H9 (cell line): ENCODE data around the gene PNMA8A. TPM values are rescaled to one million over a fixed set of nuclear protein-coding genes. Genes with fewer than 3 reads are reported as not detected.

ENCODE experiments used
- DNase-seq: peaks from one replicate; pipeline ENCODE4 v3.0.0-alpha.2; 2017
- H2AFZ ChIP-seq: one replicate; pipeline ENCODE4 v1.6.1; 2013; ENCODE audit warnings: mild to moderate bottlenecking, low read length, control low read depth, moderate library complexity
- H2AK5ac ChIP-seq: 2 replicates; pipeline ENCODE4 v1.6.1; 2013; ENCODE audit warnings: low read length, control low read depth, mixed read lengths; ENCODE audit not compliant: insufficient read length
- H2BK120ac ChIP-seq: one replicate; pipeline ENCODE4 v1.6.1; 2013; ENCODE audit warnings: low read depth, mild to moderate bottlenecking, low read length, control low read depth, inconsistent platforms; ENCODE audit not compliant: poor library complexity, severe bottlenecking
- H2BK12ac ChIP-seq: 2 replicates; pipeline ENCODE4 v1.6.1; 2013; ENCODE audit warnings: low read length, control low read depth, mixed read lengths, low read depth; ENCODE audit not compliant: insufficient read length
- H2BK15ac ChIP-seq: 2 replicates; pipeline ENCODE4 v1.6.1; 2013; ENCODE audit warnings: low read depth, low read length, control low read depth
- H2BK20ac ChIP-seq: one replicate; pipeline ENCODE4 v1.6.1; 2013; ENCODE audit warnings: low read depth, mild to moderate bottlenecking, low read length, control low read depth, inconsistent platforms; ENCODE audit not compliant: poor library complexity, severe bottlenecking
- H2BK5ac ChIP-seq: 2 replicates; pipeline ENCODE4 v1.6.1; 2013; ENCODE audit warnings: low read length, control low read depth, mixed read lengths; ENCODE audit not compliant: insufficient read length
- H3K14ac ChIP-seq: 2 replicates; pipeline ENCODE4 v1.6.1; 2013; ENCODE audit warnings: low read length, control low read depth; ENCODE audit not compliant: insufficient read depth
- H3K18ac ChIP-seq: 2 replicates; pipeline ENCODE4 v1.6.1; 2013; ENCODE audit warnings: low read depth, mild to moderate bottlenecking, mixed read lengths, low read length, control low read depth; ENCODE audit not compliant: insufficient read length
- H3K23ac ChIP-seq: 2 replicates; pipeline ENCODE4 v1.6.1; 2013; ENCODE audit warnings: low read length, control low read depth, mixed read lengths, low read depth; ENCODE audit not compliant: insufficient read length
- H3K23me2 ChIP-seq: 2 replicates; pipeline ENCODE4 v1.6.1; 2013; ENCODE audit warnings: low read depth, mild to moderate bottlenecking, mixed read lengths, low read length, control low read depth; ENCODE audit not compliant: insufficient read length, poor library complexity, severe bottlenecking
- H3K27ac ChIP-seq: 2 replicates; pipeline ENCODE4 v1.5.1; 2013; ENCODE audit warnings: low read length, control low read depth, mixed read lengths, low read depth; ENCODE audit not compliant: insufficient read length
- H3K27me3 ChIP-seq: 2 replicates; pipeline ENCODE4 v1.6.1; 2013; ENCODE audit warnings: low read length, control low read depth, inconsistent platforms; ENCODE audit not compliant: insufficient read depth
- H3K4ac ChIP-seq: 2 replicates; pipeline ENCODE4 v1.6.1; 2013; ENCODE audit warnings: low read depth, mild to moderate bottlenecking, control low read depth, inconsistent platforms, low read length, moderate library complexity
- H3K4me1 ChIP-seq: 2 replicates; pipeline ENCODE4 v1.6.1; 2013; ENCODE audit warnings: low read length, control low read depth, inconsistent platforms; ENCODE audit not compliant: insufficient read depth
- H3K4me2 ChIP-seq: 2 replicates; pipeline ENCODE4 v1.6.1; 2013; ENCODE audit warnings: low read length, control low read depth, mixed read lengths; ENCODE audit not compliant: insufficient read length, insufficient read depth
- H3K56ac ChIP-seq: 2 replicates; pipeline ENCODE4 v1.6.1; 2013; ENCODE audit warnings: low read depth, mild to moderate bottlenecking, mixed read lengths, low read length, control low read depth; ENCODE audit not compliant: insufficient read length
- H3K79me1 ChIP-seq: 2 replicates; pipeline ENCODE4 v1.6.1; 2013; ENCODE audit warnings: low read depth, mild to moderate bottlenecking, moderate library complexity, low read length, control low read depth, inconsistent platforms; ENCODE audit not compliant: insufficient read depth, poor library complexity, severe bottlenecking
- H3K79me2 ChIP-seq: 2 replicates; pipeline ENCODE4 v1.6.1; 2013; ENCODE audit warnings: low read length, control low read depth, inconsistent platforms; ENCODE audit not compliant: insufficient read depth
- H3K9ac ChIP-seq: 2 replicates; pipeline ENCODE4 v1.6.1; 2013; ENCODE audit warnings: low read length, control low read depth, mixed read lengths; ENCODE audit not compliant: insufficient read length; ENCODE audit errors: extremely low read depth
- H3K9me3 ChIP-seq: one replicate; pipeline ENCODE4 v1.6.1; 2013; ENCODE audit warnings: low read depth, low read length, inconsistent platforms; ENCODE audit not compliant: control insufficient read depth
- H3T11ph ChIP-seq: one replicate; pipeline ENCODE4 v1.6.1; 2013; ENCODE audit warnings: mild to moderate bottlenecking, low read length, control low read depth, inconsistent platforms
- H4K20me1 ChIP-seq: one replicate; pipeline ENCODE4 v1.6.1; 2013; ENCODE audit not compliant: control insufficient read depth, insufficient read length, insufficient read depth
- H4K5ac ChIP-seq: 2 replicates; pipeline ENCODE4 v1.6.1; 2013; ENCODE audit warnings: low read depth, mild to moderate bottlenecking, mixed read lengths, low read length, control low read depth; ENCODE audit not compliant: insufficient read length
- H4K8ac ChIP-seq: replicated peaks from 2 replicates; pipeline ENCODE4 v1.6.1; 2013; ENCODE audit warnings: low read length, control low read depth, mixed read lengths, low read depth; ENCODE audit not compliant: insufficient read length
- H4K91ac ChIP-seq: 2 replicates; pipeline ENCODE4 v1.6.1; 2013; ENCODE audit warnings: low read depth, mild to moderate bottlenecking, moderate library complexity, mixed read lengths, low read length, control low read depth; ENCODE audit not compliant: insufficient read length
- H3K27ac Mint-ChIP-seq, 3 experiments: 2 replicates in 2 of 3; 3 replicates in 1 of 3; pipeline ENCODE4 v1.8.0; 2020 to 2021; ENCODE audit warnings: mixed read lengths in 3 of 3, mild to moderate bottlenecking in 1 of 3, moderate library complexity in 1 of 3
- H3K27me3 Mint-ChIP-seq: 2 replicates; pipeline ENCODE4 v1.8.0; 2021; ENCODE audit warnings: low read depth, mild to moderate bottlenecking, moderate library complexity, mixed read lengths
- H3K36me3 Mint-ChIP-seq, 3 experiments: 2 replicates in 2 of 3; 3 replicates in 1 of 3; pipeline ENCODE4 v1.8.0; 2020 to 2021; ENCODE audit warnings: low read depth in 3 of 3, mixed read lengths in 3 of 3; ENCODE audit not compliant: insufficient read depth in 1 of 3
- H3K4me1 Mint-ChIP-seq, 2 experiments: 2 replicates each; pipeline ENCODE4 v1.8.0; 2020; ENCODE audit warnings: mixed read lengths in 2 of 2
- H3K4me3 Mint-ChIP-seq, 2 experiments: 2 replicates in 1 of 2; 3 replicates in 1 of 2; pipeline ENCODE4 v1.8.0; 2020 to 2021; ENCODE audit warnings: mild to moderate bottlenecking in 2 of 2, mixed read lengths in 2 of 2, moderate library complexity in 1 of 2
- H3K9me3 Mint-ChIP-seq, 2 experiments: 2 replicates in 1 of 2; 3 replicates in 1 of 2; pipeline ENCODE4 v1.8.0; 2020; ENCODE audit warnings: mild to moderate bottlenecking in 2 of 2, mixed read lengths in 2 of 2, moderate library complexity in 1 of 2
- WGBS: extraction: QIAGEN DNeasy Blood & Tissue Kit; methylation state at CpG from one replicate; pipeline ENCODE4 v1.1.7; 2013; ENCODE audit warnings: missing lambda C conversion rate, low lambda C conversion rate, mixed read lengths; ENCODE audit not compliant: insufficient read length; ENCODE audit errors: extremely low coverage; 5-methylcytosine and 5-hydroxymethylcytosine counted together
- total RNA-seq: library from RNA; stranded (reverse); gene quantifications from 2 replicates; pipeline ENCODE4 v1.2.1, GENCODE V29; 2021
- TF ChIP-seq, protein P1 (sequence below): fragments of 200-600 bp; sonication (generic); conservative IDR thresholded peaks from 3 replicates; pipeline ENCODE4 v1.8.0; 2021; ENCODE audit warnings: antibody characterized with exemption, mild to moderate bottlenecking

The PNMA8A gene
- total RNA-seq, 1 experiment from 2014 or later = 22.6 TPM

DNA sequence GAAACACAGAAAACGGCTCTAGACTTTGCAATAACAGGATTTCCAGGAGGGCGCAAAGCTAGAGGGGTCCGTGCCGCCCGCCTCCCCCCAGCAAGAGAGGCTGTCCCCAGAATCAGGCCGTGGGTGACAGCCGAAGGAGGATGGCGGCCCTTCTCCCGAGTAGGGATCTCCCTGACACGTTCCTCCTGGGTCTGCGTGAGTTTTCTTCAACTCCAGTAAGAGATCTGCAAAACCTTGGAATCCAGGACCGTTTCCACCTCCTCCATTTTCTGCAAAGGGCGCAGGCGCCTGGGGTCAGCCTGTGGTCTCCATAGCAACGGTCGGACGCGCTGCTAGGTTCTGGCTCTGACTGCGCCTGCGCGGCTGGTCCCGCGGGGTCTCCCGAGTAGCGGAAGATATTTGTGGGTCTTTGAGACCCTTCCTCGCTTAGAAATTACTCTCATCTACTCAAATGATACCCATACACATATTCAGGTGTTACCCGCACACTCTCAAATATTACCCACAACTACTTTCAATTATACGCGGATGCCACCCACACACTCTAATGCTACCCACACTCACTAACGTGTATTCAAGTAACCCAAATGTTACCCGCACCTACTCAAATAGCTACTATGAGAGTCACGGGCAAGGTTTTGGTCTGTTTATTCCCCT, 44.7 kb downstream of the PNMA8A start:
- Histone ChIP-seq H4K8ac (no peak overlapping the region), H2AFZ (no peak overlapping the region), H3T11ph (no peak overlapping the region), H4K20me1 (no peaks in the 10 kb centered on the region), H2BK12ac (no peak overlapping the region), H4K5ac (no peak overlapping the region), H3K27ac (no peak overlapping the region), H3K4me2 (peak overlapping the region; percentile 26), H3K79me2 (no peaks in the 10 kb centered on the region), H3K27me3 (no peaks in the 10 kb centered on the region; the same call in none of the 2 replicates), H2BK20ac (no peak overlapping the region), H3K79me1 (no peaks in the 10 kb centered on the region), H3K14ac (no peak overlapping the region), H2BK15ac (no peak overlapping the region), H2AK5ac (no peak overlapping the region), H2BK5ac (no peak overlapping the region), H3K56ac (no peak overlapping the region), H3K18ac (no peak overlapping the region), H3K4me1 (no peaks in the 10 kb centered on the region), H3K9me3 (no peaks in the 10 kb centered on the region), H3K9ac (no peak overlapping the region), H3K4ac (no peak overlapping the region), H2BK120ac (no peak overlapping the region), H4K91ac (no peak overlapping the region), H3K23ac (no peak overlapping the region), H3K23me2 (peaks cover 14% of the 10 kb centered on the region)
- Mint-ChIP-seq H3K4me1 (peaks cover 26 to 35% of the 10 kb centered on the region in 2 experiments), H3K27ac (no peak overlapping the region; a peak in 1 of 7 replicates), H3K4me3 (peak overlapping the region; percentile 71 to 82), H3K36me3 (no peaks in the 10 kb centered on the region), H3K9me3 (no peaks in the 10 kb centered on the region; a peak in 1 of 5 replicates), H3K27me3 (peaks cover 42% of the 10 kb centered on the region)
- TF ChIP-seq, protein P1, sequence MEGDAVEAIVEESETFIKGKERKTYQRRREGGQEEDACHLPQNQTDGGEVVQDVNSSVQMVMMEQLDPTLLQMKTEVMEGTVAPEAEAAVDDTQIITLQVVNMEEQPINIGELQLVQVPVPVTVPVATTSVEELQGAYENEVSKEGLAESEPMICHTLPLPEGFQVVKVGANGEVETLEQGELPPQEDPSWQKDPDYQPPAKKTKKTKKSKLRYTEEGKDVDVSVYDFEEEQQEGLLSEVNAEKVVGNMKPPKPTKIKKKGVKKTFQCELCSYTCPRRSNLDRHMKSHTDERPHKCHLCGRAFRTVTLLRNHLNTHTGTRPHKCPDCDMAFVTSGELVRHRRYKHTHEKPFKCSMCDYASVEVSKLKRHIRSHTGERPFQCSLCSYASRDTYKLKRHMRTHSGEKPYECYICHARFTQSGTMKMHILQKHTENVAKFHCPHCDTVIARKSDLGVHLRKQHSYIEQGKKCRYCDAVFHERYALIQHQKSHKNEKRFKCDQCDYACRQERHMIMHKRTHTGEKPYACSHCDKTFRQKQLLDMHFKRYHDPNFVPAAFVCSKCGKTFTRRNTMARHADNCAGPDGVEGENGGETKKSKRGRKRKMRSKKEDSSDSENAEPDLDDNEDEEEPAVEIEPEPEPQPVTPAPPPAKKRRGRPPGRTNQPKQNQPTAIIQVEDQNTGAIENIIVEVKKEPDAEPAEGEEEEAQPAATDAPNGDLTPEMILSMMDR = no peak
- peak; percentile 85 for DNase-seq
- WGBS = 100% methylated on average over 3 of the region's 32 CpGs
